GM19397 (cell line): ENCODE data around the gene RARS1.

ENCODE experiments used
- ATAC-seq: cut with Tn5 transposase; IDR thresholded peaks from one replicate; pipeline ENCODE4 v1.9.1; 2021; ENCODE audit warnings: mild to moderate bottlenecking, moderate library complexity; ENCODE audit not compliant: unreplicated experiment

Gene RARS1

GRCh38 chr5:168486136-168486879 is at the start of gene RARS1:
TSS of gene RARS1 (plus strand) at chr5:168486471. CDS start at chr5:168486499, 28 bp downstream.
- ATAC-seq, result peak; percentile 80

- no peak for ATAC-seq
Observed at GRCh38 chr5:168438349-168438748, 47.9 kb upstream of the RARS1 start.

DNA sequence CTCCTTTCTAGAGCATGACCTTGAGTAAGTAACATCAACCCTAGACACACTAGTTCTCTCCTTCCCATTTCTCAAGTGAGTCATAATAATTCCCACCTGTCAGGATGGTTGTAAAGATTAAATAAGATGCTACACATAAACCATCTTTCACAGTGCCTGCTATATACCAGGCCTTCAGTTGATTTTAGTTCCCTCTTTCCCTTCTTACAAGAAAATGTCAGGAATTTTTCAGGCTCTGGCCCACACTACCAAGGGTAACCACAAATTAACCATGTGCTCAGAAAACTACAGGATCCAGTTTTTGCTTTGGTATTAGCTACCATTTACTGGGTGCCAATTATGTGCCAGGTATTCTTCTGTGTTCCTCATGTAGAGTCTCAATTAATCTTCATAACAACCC is 42.7 kb upstream of the RARS1 start:
- no peak for ATAC-seq

DNA sequence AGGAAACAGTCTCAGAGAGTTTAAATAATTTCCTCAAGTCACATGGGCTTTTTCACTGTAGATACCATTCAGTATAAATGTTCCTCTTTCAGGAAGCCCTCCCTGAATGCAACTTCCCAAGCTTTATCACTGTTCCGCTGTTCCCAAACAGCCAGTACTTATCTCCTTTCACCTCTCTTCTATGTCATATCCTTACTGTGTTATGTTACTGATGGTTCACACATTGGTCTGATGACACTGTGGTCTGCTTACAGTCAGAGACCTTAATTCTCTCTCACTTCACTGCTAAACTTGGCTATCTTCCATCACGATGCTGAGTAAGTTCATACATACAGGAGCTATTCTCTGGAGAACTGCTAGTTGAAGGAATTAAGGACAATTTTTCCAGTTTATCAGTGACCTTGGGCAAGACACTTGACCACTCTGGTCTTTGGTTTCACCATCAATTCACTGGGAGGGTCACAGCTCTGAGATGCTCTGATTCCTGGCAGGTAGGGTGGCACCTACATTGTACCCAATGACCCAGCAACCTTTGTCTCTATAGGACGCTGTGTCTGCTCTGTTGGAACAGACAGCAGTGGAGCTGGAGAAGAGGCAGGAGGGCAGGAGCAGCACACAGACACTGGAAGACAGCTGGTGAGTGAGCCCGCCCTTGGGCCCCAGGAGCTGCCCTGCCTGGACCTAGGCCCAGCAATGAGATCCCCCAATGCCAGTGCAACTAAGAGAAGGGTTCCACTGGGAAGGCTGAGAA is 42.1 kb upstream of the RARS1 start:
- no peak for ATAC-seq

GRCh38 chr5:168446983-168447619 is 39.2 kb upstream of the RARS1 start:
- ATAC-seq, result no peak

DNA sequence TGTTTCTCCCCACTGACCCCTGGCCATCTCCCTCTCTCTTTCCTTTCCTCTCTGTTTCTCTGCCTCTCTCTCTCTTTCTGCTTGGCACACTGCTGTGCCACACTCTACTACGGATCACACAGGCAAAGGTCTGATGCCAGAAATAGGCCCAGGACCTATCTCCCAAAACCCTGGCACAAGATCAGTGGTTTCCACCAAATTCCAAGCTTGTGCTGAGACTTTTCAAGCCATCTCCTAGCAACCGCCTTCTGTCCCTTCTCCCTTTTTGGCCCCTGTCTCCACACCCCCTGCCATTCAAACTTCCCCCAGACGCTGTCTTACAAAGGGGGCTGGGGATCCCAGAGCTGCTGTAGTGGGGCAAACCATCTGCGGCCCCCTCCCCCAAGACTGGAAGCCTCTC is 38.5 kb upstream of the RARS1 start:
- no peak for ATAC-seq

DNA sequence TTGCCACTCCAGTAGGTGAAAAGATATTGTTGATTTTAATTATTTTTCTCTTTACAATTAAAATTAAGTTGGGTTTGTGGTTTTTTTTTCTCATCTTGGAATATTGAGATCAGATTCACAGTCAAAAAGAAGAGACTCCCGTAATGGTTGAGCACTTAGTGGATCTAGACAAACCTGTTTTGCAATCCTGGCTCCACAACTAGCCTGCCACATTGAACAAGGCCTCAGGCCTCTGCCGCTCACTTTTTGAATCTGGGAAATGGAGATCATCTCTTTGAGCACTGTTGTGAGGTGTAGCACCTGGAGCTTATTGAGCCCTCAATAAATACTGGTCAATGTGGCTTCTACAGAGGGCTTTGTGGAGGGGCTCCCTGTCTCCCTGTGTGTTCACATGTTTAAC is 37.1 kb upstream of the RARS1 start:
- ATAC-seq, result no peak

DNA sequence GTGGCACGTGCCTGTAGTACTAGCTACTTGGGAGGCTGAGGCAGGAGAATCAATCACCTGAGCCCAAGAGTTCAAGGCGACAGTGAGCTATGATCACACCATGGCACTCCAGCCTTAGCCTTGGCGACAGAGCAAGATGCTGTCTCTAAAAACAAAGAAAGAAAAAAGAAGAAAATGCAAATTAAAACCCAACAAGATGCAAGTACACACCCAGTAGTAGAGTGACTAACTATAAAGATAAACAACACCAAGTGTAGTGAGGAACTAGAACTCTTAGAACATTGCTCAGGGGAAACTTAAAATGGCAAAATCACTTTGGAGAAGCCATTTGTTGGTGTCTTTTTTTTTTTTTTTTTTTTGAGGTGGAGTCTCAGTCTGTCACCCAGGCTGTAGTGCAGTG is 34.7 kb upstream of the RARS1 start:
- no peak for ATAC-seq

- no peak for ATAC-seq
Observed at GRCh38 chr5:168455201-168455600, 31.1 kb upstream of the RARS1 start.

- no peak for ATAC-seq
Observed at GRCh38 chr5:168457542-168457941, 28.7 kb upstream of the RARS1 start.

- ATAC-seq, result no peak
Observed at GRCh38 chr5:168460606-168461005, 25.7 kb upstream of the RARS1 start.

DNA sequence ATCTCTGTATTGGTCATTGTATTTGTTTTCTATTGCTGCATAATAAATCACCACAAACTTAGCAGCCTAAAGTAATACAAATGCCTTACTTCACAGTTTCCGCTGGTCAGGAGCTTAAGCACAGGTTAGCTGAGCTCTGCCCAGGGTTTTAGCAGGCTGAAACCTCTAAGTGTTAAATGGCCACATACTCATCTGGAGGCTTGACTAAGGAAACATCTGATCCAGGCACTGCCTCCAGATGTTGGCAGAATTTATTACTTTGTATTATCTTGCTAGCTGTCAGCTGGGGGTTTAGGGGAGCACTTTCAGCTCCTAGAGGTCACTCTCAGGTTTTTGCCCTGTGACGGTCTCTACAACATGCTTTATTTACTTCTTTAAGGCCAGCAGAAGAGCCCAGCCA is 23.2 kb upstream of the RARS1 start:
- ATAC-seq, result no peak

DNA sequence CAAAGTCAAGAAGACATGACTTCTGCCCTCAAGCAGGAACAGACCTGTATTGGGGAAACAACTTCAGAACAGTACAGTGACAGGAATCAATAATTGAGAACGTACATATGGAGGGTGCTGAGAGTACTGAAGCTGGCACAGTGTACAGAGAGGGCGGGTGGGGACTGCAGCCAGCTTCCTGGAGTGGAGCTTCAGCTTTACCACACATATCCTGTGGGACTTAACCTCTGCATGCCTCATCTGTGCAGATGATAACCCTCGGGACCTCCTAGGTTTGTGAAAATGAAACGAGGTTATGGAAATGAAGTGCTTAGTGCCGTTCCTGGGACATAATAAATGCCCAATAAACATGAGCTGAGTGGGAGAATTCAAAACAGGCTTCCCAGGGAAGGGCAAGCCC is 22.1 kb upstream of the RARS1 start:
- no peak for ATAC-seq

- no peak for ATAC-seq
Observed at GRCh38 chr5:168464641-168465040, 21.6 kb upstream of the RARS1 start.

DNA sequence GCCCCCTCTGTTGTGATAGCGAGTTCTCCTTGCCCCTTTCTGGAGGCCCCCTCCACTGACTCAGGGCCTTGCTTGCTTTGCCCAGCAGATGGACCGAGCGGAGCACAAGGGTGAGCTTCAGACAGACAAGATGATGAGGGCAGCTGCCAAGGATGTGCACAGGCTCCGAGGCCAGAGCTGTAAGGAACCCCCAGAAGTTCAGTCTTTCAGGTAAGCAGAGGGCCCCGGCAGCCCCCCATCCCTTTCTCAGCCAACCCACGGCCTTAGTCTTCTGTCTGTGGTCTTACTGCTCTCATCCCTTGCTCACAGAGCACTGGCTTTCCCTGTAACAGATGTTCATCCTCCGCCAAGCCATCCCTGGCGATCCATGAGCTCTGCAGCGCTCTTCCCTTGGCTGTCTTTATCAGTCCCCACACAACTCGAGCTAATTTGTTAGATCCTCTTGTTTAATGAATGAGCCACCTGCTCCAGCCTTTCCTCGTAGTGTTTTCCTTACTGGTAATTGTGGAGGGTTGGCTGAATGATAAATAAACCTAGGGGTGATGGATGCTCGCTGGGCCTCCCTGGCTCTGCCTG is 18.4 kb upstream of the RARS1 start:
- ATAC-seq, result no peak

- no peak for ATAC-seq
Observed at GRCh38 chr5:168468836-168469235, 17.4 kb upstream of the RARS1 start.

DNA sequence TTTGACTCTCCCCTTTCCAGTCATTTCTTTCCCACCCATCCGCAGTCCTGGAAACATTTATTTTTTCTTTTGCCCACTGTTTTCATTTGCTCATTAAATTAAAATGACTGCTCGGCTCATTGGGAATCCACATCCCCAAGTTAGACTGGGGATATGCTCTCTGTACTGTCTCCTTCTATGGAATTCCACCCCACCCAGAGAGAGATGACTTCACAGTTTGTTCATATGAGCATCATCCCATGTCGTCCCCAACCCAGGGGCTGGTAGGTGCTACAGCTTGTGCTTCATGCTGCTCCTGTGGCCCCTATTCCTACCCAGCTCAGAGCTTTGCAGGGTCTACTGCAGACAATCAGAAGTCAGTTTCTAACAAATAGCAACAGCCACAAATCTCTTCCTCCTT is 16.5 kb upstream of the RARS1 start:
- ATAC-seq, result no peak

GRCh38 chr5:168471785-168472184 is 14.5 kb upstream of the RARS1 start:
- ATAC-seq, result no peak

DNA sequence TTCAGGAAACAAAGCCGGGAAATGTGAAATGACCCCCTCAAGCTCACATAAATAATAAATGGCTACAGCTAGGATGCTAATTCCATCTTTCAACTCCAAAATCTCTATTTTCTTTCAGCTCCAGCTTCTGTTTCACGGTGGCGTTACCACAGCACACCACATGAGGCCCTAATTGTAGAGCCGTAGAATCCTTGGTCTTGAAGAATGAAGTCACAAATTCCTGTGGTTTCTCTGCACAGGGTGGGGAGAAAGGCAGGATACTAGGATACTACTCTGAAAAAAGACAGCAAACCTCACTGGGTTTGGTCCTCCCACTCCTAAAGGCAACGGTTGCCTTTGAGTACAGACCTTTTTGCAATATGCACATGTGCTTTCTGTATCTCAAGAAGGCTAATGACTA is 13.9 kb upstream of the RARS1 start:
- no peak for ATAC-seq

GRCh38 chr5:168474319-168474718 is 12.0 kb upstream of the RARS1 start:
- no peak for ATAC-seq

- ATAC-seq, result no peak
Observed at GRCh38 chr5:168477060-168477459, 9.2 kb upstream of the RARS1 start.

DNA sequence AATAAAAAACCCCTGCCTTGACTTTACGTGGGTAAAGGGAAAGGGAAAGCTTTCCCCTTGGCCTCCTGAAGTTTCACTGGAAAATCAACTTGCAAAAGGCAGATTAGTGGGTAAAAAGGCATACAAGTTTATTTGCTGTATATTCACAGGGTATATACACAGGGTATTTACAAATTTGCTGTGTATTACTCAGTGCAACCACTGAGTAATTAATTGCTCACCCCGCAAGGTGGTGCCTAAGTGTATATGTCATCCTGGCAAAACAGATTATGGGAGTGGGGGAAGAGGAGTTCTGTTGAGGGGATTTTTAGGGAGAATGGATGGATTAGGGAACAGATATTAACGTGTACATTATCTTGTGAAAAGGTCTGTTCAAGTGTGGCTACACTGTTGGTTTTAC is 7.1 kb upstream of the RARS1 start:
- no peak for ATAC-seq
